Activated CD4-positive, CD25-positive, alpha-beta regulatory T cell treated with anti-CD3 and anti-CD28 coated beads, Interleukin-2, amount 50 U/mL, for 24 hours (primary cell): Measurements from ENCODE around the gene SLAIN2.
"Not testable (repeated sequence)": the region's sequence is repeated elsewhere in the genome, so short reads cannot be mapped to it uniquely, and the experiment has no call there.

Source experiments
- ATAC-seq, 2 donors: fragments of 150-1000 bp; cut with Tn5 transposase; one replicate each; pipeline ENCODE4 v1.10.0; 2021; ENCODE audit warnings: mild to moderate bottlenecking in 1 of 2, moderate library complexity in 1 of 2

Gene SLAIN2

DNA sequence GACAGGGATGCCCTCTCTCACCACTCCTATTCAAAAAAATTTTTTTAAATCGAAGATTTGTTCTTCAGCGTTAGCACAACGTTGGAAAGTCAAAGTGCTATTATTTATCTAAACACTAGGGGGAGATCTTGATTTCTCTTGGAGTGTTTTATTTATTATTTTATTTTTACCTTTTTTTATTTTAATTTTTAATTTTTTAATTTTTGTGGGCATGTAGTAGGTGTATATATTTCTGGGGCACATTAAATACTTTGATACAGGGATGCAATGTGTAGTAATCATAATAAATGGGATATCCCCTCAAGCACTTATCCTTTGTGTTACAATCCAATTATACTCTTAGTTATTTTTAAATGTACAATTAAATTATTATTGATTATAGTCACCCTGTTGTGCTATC is 104.4 kb downstream of the SLAIN2 start:
- no peak for ATAC-seq

DNA sequence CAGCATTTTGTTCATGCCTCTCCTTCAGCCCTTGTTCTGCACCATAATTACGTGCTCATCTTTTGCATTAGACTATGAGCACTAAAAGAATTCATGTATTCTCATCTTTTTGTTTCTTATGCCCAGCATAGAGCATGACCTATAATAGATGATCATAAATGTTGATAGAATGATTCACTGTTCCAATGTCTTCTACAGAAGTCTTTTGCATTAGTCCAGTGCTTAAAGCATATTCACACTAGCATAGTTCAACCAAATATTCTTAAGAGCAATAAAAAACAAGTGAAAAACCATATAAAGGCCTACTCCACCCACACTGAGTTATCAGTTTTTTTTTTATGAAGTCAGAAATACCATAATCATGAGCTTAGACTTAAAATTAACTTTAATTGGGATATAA is 105.3 kb downstream of the SLAIN2 start:
- no peak for ATAC-seq

DNA sequence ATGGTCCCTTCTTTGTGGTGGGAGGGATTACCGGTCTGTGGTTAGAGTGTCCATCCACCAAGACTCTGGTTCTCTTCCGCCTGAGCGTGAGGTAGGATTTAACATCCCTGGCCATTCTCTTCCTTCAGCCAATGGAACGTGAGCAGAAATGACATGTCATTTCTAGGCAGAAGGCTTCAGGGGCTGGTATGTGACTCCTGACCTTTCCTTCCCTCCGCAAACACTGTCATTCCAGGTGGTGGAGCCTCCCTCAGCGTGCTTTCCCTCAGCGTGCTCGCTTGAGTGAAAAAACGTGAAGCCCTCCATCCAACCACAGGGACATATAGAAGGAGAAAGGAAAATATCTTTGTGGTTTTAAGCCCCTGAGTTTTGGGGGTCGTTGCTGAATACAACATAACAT is 107.8 kb downstream of the SLAIN2 start:
- no peak for ATAC-seq

DNA sequence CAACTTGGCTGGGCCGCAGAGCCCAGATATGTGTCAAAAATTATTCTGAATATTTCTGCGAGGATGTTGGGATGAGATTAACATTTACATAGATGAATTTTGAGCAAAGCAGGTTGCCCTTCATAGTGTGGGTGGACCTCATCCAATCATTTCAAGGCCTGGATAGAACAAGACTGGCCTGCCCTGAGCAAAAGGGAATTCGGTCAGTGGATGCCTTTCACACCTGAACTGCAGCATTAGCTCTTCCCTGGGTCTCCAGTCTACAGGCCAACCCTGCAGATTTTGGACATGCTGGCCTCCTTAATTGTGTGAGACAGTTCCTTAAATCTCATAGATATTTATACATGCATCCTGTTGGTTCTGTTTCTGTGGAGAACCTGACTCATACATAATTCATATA is 109.4 kb downstream of the SLAIN2 start:
- ATAC-seq: no peak

DNA sequence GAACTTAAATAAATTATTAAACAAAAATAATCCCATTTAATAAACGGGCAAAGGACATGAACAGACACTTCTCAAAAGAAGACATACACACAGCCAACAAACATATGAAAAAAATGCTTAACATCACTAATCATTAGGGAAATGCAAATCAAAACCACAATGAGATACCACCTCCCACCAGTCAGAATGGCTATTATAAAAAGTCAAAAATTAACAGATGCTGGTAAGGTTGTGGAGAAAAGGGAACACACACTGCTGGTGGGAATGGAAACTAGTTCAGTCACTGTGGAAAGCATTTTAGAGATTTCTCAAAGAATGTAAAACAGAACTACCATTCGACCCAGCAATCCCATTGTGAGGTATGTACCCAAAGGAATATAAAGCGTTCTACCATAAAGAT is 110.3 kb downstream of the SLAIN2 start:
- ATAC-seq: not testable (repeated sequence)

DNA sequence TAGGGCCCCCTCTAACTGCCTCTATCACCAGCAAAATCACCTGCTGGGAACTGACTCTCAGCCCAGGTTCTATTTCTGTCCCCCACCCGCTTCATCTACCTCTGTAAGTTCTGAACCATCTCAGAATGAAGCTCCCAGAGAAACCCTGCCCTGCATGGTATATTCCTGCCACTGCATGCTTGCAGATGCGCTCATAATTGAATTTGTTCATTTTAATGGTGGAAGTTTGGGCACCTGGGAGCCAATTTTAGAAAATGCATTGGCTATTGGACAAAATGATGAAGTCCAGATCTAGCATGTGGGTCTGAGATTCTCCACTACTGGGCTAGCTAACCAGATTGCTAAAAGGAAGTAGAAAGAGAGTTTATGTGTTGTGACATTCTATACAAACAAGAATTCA is 113.3 kb downstream of the SLAIN2 start:
- no peak for ATAC-seq

DNA sequence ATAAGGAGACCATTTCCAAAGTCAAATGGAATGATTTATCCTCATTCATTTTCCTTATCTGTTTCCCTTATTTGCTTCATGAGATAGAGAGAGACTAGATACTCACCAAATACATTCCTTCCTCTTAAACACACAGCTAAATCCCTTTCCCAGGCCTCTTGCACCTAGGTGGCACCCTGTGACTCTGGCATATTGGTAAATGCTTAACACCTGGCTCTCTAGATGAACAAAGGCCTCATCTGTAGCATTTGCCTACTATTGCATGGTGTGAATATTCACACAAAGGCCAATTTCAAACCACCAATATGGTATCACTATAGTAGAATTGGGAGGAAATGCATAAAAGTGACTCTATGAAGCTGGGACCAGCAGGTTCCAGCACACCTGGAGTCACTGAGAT is 119.7 kb downstream of the SLAIN2 start:
- no peak for ATAC-seq

DNA sequence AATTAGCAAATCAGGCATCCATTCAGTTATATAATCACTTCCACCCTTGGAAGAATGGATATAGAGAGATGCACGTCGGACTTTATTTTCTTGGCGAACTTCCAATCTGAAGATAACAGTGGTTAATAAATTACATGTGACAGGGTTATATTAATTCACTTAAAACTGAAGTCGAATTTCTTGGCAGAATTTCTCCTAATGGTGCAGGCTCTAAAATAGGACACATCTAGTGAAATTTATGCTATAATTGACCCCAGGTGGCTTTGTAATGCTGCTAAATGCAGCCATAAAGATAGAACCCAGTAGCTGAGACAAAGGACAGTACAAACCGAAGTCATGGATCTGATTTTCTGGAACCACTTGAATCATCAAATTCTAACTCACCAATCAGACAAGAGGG is 121.0 kb downstream of the SLAIN2 start:
- no peak for ATAC-seq

DNA sequence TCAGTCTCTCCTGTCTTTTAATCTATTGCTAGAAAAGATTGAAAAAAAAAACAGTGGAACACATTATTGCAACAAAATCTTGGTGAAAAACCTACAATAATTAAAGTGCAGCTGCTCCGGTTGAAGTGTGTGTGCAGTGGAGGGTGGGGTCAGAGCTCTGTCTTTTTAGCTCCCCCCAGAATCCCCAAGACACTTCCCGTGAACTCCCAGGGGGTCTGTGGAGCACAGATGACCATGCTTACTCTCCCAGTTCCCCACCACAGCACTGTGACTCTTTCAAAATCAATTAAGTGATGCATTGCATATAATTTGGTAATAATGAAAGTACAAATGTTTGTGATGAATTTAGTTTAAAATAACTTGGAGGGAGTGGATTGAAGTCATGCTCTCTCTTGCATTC is 126.1 kb downstream of the SLAIN2 start:
- no peak for ATAC-seq

DNA sequence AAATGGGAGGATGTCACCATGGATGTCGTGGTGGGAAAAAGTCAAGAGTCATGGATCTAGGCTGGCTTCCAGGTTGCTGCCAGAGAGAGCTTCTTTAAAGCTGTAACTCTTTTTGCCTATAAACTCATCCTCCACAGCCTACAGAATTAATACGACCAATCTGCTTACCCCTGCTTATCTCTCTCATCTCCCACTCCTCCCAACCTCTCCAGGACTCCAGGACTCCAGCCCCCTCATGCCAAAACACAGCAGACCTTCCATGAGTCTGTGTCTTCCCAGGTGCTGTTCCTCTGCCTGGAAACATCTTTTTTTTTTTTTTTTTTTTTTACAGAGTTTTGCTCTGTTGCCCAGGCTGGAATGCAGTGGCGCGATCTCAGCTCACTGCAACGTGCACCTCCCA is 126.6 kb downstream of the SLAIN2 start:
- no peak for ATAC-seq

DNA sequence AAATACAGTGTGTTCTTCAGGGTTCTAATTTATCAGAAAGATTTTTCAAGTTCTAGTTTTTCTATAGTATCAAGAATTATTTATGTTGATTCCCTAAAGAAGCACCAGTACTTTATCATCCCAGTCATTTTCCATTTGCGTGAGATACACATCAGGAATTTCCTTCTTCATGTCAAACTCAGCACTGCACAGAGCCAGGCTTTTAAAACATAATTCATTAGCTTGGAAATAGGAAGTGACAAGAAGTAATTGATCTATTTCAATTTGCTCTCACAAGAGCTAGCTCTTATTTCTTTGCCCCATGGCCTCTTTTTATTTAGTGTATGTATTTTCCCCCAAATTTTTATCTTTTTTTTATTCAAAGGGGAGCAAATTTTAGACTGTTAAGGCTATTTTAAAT is 128.8 kb downstream of the SLAIN2 start:
- no peak for ATAC-seq

DNA sequence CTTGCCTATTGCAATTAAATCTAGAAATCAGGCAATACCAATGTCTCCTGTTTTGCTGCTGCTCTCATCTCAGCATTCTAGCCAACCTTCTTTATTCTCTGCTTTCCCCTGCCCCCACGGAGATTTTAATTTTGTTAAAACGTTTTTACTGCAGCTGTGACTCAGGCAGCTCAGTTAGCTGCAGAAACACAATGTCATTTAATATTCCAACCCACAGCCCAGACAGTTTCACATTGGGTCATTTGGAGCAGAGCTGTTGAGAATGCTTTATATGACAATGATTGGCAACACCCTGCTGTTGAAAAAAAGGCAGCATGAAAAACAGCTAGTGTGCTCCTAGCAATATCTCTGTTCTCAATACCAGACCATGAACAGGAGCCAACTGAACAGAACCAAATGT is 129.2 kb downstream of the SLAIN2 start:
- no peak for ATAC-seq

DNA sequence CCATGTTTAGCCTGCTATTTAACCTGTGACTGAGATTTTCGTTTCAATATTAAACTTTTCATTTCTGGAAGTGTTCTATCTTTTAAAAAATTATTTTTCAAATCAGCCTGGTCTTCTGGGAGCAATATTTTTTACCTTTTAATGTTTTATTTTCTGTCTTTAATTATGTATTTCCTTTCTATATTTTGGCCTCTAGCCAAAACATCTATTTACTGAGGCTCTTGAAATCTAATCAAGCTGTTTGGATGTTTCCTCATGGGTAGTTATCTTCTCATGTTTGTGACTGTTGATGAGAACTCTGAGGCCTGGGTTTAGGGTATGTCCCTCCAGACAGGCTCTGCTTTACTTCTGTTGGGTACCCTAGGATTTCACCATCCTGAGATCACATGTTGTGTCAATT is 131.5 kb downstream of the SLAIN2 start:
- no peak for ATAC-seq

DNA sequence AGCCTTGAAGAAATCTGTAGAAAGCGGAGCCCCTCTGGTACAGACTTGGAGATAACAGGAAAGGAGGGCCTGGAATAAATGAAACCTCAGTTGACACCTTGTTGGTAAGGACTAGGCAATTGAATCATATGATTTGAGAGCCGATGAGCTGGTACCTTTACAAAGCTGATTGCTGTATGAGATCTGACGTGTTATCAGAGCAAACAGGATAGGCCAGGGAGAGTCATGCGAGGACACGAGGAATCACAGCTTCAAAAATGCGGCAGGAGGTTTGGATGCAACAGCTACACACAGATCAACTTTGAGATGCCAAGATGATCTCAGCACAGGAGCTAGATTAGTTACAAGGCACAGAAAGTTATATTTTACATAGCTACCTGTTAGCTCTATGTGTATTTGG is 134.4 kb downstream of the SLAIN2 start:
- ATAC-seq: no peak
